DMS53 (cell line): ENCODE measurements around the gene ACSL1.
"Not testable (repeated sequence)": the region's sequence is repeated elsewhere in the genome, so short reads cannot be mapped to it uniquely, and the experiment has no call there.

Source experiments
- DNase-seq: peaks from one replicate; lab custom pipeline; 2025; lab: John Stamatoyannopoulos, UW

Gene ACSL1

GRCh38 chr4:184790826-184791225, 34.9 kb downstream of the ACSL1 start:
- no peak for DNase-seq

DNA sequence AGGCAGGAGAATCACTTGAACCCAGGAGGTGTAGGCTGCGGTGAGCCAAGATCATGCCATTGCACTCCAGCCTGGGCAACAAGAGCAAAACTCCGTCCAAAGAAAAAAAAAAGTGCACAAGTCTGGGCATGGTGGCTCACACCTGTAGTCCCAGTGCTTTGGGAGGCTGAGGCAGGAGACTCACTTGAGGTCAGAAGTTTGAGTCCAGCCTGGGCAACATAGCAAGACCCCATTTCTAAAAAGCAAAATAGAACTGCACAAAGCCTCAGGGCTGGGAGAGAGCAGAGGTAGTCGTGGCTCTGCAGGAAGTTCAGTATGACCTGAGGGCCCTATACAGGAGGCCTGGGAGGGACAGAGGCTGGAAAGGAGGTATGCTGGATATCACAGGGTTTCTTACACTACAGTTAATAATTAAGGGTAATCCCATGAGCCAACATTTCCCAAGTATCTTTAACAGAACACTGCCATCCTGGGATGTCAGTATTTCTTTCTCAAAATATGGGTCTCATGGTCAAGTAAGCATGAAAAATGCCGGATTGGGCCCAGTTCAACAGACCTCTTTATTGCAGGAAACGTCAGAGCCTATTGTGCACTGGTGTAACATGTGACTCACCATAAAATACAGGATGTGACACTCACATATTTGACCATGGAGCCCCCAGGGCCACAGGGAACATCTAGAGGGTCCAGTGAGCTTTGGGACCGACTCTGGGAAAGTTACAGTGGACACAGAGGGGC, 37.8 kb downstream of the ACSL1 start:
- DNase-seq, result no peak

- DNase-seq, result no peak
Measured at GRCh38 chr4:184785813-184786212, 40.0 kb downstream of the ACSL1 start.

GRCh38 chr4:184784628-184785257, 41.0 kb downstream of the ACSL1 start:
- no peak for DNase-seq

DNA sequence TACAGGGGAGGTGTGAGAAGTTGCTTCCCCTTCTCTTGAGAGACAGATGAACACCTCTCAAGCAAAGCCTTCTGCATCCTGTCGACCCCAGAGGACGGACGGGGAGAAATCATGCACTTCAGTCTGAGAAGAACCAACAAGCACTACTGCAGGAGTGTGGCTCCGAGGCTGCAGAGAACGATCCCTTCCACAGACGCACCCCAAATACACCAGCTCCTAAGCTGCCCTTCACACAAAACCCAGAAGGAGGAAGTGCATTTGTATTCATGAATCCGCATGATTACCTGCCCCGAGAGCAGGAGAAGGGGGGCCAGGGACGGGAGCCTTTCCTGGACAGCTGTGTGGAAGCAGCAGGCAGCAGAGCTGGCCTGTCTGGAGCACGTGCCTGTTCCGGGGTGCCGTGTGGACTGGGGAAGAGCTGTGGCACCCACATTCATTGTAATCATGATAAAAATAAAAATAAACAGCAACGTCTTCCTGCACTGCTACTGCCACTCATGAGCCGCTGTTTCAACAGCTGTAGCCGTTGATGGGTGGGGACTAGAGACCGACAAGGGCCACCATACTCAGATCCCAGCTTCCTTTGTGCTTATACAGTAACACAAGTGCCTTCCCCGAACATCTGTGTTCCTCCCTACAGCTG, 42.9 kb downstream of the ACSL1 start:
- no peak for DNase-seq

DNA sequence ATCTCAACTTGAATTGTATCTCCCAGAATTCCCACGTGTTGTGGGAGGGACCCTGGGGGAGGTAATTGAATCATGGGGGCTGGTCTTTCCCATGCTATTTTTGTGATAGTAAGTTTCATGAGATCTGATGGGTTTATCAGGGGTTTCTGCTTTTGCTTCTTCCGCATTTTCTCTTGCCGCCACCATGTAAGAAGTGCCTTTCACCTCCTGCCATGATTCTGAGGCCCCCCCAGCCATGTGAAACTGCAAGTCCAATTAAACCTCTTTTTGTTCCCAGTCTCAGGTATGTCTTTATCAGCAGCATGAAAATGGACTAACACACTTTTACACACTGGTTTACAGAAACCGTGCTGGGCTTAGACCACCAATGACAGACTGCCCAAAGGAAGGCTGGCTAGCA, 46.6 kb downstream of the ACSL1 start:
- DNase-seq, result not testable (repeated sequence)

DNA sequence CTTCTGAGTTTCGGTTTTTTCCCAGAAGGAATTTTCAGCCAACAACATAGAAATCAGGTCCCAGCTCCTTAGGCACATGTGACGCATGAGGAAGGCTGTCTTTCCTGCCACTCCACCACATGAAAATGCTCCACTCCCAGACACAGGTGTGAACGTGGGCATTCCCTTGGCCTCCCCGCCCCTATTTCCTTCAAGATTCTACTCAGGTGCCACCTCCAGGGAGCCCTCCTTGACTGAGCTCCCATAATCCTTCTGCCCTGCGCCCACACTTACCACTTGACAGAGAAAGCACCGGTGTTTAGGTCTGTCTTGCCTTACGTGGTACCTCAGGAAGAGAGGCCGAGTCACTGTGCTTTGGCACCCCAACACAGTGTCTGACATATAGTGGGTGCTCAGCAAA, 47.4 kb downstream of the ACSL1 start:
- no peak for DNase-seq

DNA sequence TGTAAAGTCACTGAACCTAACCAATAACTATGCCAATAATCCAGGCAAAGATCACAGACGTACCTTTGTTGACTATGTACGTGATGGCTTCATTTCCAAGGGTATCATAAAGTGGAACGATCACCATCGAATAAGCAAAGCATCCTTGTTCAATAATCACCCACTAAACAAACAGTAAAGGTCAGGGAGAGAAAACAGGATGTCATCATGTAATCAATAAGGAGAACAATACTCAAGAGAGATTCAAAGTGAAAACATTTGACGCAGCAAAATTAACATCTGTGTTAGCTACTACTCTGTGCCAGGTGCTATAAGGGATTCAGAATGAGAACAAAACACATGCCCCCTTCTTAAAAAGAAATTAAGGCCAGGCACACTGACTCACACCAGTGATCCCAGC, 48.9 kb downstream of the ACSL1 start:
- DNase-seq, result no peak

GRCh38 chr4:184775854-184776555, 49.8 kb downstream of the ACSL1 start:
- no peak for DNase-seq

- no peak for DNase-seq
Measured at GRCh38 chr4:184774152-184774551, 51.6 kb downstream of the ACSL1 start.

GRCh38 chr4:184771416-184771815, 54.4 kb downstream of the ACSL1 start:
- DNase-seq, result no peak

DNA sequence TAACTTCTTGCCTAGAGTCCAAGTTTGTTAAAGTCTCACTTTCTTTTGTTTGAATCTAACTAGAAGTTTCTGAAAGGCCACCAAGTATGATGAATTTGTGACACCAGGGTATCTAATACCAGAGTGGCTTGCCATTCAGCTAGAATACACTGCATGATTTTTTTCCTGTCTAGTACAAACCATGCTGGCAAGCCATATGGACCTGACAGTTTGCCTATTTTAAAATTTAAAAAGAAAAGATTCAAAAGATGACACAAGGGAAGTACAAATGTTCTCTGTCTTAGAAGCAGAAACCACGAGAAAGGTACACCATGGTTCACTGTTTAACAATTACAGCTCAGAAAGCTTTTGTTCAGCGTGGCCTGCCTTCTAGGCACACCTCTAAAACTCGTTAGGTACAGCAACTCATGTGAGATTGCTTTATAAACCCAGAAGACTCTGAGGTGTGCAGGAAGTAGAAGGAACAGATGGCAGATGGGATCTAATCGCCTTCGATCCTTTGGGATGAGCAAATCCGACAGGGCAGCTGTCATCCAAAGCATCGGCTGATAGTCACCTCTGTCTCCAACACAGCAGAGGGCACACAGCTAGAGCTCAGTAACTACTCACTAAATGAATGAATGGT, 56.5 kb downstream of the ACSL1 start:
- DNase-seq, result no peak

- no peak for DNase-seq
Measured at GRCh38 chr4:184768296-184768695, 57.5 kb downstream of the ACSL1 start.

GRCh38 chr4:184766446-184766845, 59.3 kb downstream of the ACSL1 start:
- no peak for DNase-seq

- DNase-seq, result no peak
Measured at GRCh38 chr4:184765473-184766340, 60.1 kb downstream of the ACSL1 start.

DNA sequence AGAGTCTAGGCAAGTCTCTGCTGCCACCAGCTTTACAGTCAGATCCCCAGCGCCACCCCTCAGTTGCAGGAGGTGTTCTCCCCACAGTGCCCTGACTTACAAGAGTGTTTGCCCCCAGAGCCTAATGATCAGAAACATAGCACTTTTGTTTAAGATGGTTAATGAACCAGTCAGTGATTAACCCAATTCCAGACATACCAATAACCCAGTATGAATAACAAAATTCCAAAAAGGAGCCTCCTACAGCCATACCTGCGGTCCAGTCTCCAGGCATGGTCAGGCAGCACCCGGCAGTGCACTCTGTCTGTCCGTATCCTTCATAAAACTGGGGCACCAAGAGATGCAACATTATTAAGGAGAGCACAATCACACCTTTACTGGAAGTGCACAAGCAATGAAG, 61.2 kb downstream of the ACSL1 start:
- DNase-seq, result no peak

GRCh38 chr4:184763150-184763780, 62.5 kb downstream of the ACSL1 start:
- DNase-seq, result no peak

DNA sequence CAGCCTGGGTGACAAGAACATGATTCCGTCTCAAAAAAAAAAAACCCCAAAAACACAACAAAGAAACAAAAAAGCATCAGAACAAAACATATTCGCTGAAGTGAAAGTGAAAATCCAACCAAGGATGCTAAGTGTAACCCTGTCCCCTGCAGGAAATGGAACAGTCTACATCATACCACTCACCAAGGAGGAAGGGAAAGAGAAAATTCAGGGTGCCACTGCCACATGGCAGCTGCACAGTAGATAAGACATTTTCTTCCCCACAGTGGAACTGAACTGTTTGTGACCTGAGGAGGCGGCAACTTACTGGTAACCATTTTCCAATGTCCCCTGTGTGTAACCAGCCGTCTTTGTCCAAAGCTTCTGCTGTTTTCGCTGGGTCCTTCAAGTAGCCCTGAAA, 63.7 kb downstream of the ACSL1 start:
- DNase-seq, result no peak

DNA sequence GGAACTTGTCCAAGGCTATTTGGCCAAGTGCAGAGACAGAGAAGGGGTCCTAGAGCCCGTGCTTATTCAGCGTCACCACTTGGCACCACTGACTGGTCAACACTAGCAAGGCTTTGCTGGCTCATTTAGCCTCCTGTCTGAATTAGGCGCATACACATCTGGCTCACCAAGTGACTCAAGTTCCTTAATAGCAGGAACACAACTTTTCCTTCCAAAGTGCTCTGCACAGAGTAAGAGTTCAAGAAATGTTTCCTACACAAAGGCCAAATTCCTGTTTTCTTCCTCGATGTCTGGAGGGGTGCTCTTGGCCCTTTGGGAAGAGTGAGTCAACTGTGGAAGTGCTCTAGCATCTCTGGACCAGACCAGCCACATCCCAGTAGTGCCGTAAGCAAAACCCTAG, 65.1 kb downstream of the ACSL1 start:
- no peak for DNase-seq

DNA sequence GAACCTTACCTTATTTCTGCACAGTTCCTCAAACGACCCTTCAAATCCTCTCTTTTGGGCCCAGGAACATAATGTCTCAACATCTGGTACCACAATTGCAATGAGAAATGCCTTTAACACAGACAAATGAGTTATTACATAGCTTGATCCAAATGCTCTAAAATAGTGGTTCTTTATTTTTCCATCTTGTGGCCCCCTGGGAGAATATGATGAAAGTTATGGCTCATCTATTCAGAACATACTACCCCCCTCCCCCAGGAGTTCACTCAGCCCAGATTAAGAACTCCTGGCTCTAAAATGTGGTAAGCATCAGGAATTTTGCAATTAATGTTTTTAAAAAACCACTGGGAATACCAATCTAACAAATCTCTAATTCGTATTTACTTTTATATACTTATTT, 68.0 kb downstream of the ACSL1 start:
- DNase-seq, result no peak

DNA sequence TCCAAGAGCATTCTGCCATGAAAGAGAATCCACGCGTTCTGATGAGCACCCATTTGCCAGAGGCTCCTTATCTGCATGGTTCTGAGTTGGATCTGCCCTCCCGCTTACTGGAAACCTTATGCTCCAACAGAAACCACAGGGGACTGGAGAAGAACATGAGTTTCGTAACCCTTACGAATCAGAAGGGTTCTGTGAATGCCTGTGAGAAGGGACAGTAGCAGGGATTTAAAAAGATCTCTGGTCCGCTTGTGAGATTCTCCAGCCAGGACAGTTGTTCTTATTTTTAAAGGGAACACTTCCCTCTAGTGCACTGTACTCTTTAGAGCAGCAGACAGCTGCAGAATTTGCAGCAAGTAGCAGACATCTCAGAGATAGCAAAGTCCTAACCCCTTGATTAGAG, 69.4 kb downstream of the ACSL1 start:
- no peak for DNase-seq
